SK-N-SH treated with all-trans-retinoic acid at 6 μM for 48 hours (cell line): Measurements from ENCODE around the gene JPH3.

ENCODE experiments used
- ATAC-seq: fragments of 200-7000 bp; cut with Tn5 transposase; 3 replicates; pipeline ENCODE4 v1.9.1; 2020; ENCODE audit warnings: mild to moderate bottlenecking, moderate library complexity
- ARNTL ChIP-seq: fragments of 450-650 bp; formaldehyde crosslinking; IDR thresholded peaks from 2 replicates; pipeline ENCODE4 v1.5.0; 2020; ENCODE audit warnings: low read depth, mild to moderate bottlenecking, moderate library complexity, borderline replicate concordance
- BACH2 ChIP-seq: fragments of 250-450 bp; sonication (Bioruptor Pico); IDR thresholded peaks from 2 replicates; pipeline ENCODE4 v1.9.0; 2021; ENCODE audit warnings: mild to moderate bottlenecking, borderline replicate concordance
- CSDC2 ChIP-seq: fragments of 250-450 bp; sonication (Bioruptor Pico); IDR thresholded peaks from 2 replicates; pipeline ENCODE4 v1.5.0; 2020; ENCODE audit warnings: mild to moderate bottlenecking, moderate library complexity
- ESRRG ChIP-seq: fragments of 250-450 bp; sonication (Bioruptor Pico); IDR thresholded peaks from 2 replicates; pipeline ENCODE4 v1.6.1; 2021; ENCODE audit warnings: mild to moderate bottlenecking
- GLIS3 ChIP-seq: fragments of 250-450 bp; sonication (Bioruptor Pico); IDR thresholded peaks from 2 replicates; pipeline ENCODE4 v1.5.0; 2020; ENCODE audit warnings: mild to moderate bottlenecking, moderate library complexity
- ISL1 ChIP-seq: fragments of 250-450 bp; sonication (Bioruptor Pico); IDR thresholded peaks from 2 replicates; pipeline ENCODE4 v2.1.2; 2022; ENCODE audit warnings: mild to moderate bottlenecking, moderate library complexity
- OSR1 ChIP-seq: fragments of 250-450 bp; sonication (Bioruptor Pico); IDR thresholded peaks from 2 replicates; pipeline ENCODE4 v1.8.0; 2022; ENCODE audit warnings: moderate library complexity, mild to moderate bottlenecking, inconsistent platforms
- PPARA ChIP-seq: fragments of 250-450 bp; sonication (Bioruptor Pico); IDR thresholded peaks from 2 replicates; pipeline ENCODE4 v1.5.0; 2020; ENCODE audit warnings: mild to moderate bottlenecking, borderline replicate concordance
- RARB ChIP-seq: fragments of 250-450 bp; sonication (Bioruptor Pico); IDR thresholded peaks from 2 replicates; pipeline ENCODE4 v1.8.0; 2021; ENCODE audit warnings: mild to moderate bottlenecking, moderate library complexity
- ZFP3 ChIP-seq: fragments of 250-450 bp; sonication (Bioruptor Pico); IDR thresholded peaks from 2 replicates; pipeline ENCODE4 v1.5.0; 2020; ENCODE audit warnings: mild to moderate bottlenecking, moderate library complexity
- ZFP30 ChIP-seq: fragments of 450-650 bp; formaldehyde crosslinking; IDR thresholded peaks from 2 replicates; pipeline ENCODE4 v1.5.0; 2022; ENCODE audit warnings: mild to moderate bottlenecking, moderate library complexity
- ZNF565 ChIP-seq: fragments of 450-650 bp; formaldehyde crosslinking; conservative IDR thresholded peaks from 2 replicates; pipeline ENCODE4 v1.5.0; 2020; ENCODE audit warnings: low read depth, mild to moderate bottlenecking, moderate library complexity
- ZNF70 ChIP-seq: fragments of 450-650 bp; formaldehyde crosslinking; IDR thresholded peaks from 2 replicates; pipeline ENCODE4 v1.5.0; 2020; ENCODE audit warnings: mild to moderate bottlenecking, moderate library complexity
- ZNF8 ChIP-seq: fragments of 450-650 bp; formaldehyde crosslinking; IDR thresholded peaks from 2 replicates; pipeline ENCODE4 v1.5.0; 2020; ENCODE audit warnings: mild to moderate bottlenecking, moderate library complexity
- TF ChIP-seq, protein P1 (sequence below): fragments of 250-450 bp; sonication (Bioruptor Pico); IDR thresholded peaks from 2 replicates; pipeline ENCODE4 v1.8.0; 2020; ENCODE audit warnings: mild to moderate bottlenecking, moderate library complexity, borderline replicate concordance
- TF ChIP-seq, protein P2 (sequence below): fragments of 250-450 bp; sonication (Bioruptor Pico); IDR thresholded peaks from 2 replicates; pipeline ENCODE4 v1.5.1; 2021; ENCODE audit warnings: mild to moderate bottlenecking, moderate library complexity
- TF ChIP-seq, protein P3 (sequence below): fragments of 250-450 bp; sonication (Bioruptor Pico); IDR thresholded peaks from 2 replicates; pipeline ENCODE4 v1.5.0; 2020; ENCODE audit warnings: mild to moderate bottlenecking, moderate library complexity
- TF ChIP-seq, protein P4 (sequence below): fragments of 250-450 bp; sonication (Bioruptor Pico); IDR thresholded peaks from 2 replicates; pipeline ENCODE4 v1.8.0; 2021; ENCODE audit warnings: low read depth, mild to moderate bottlenecking, moderate library complexity, borderline replicate concordance

Gene JPH3

DNA sequence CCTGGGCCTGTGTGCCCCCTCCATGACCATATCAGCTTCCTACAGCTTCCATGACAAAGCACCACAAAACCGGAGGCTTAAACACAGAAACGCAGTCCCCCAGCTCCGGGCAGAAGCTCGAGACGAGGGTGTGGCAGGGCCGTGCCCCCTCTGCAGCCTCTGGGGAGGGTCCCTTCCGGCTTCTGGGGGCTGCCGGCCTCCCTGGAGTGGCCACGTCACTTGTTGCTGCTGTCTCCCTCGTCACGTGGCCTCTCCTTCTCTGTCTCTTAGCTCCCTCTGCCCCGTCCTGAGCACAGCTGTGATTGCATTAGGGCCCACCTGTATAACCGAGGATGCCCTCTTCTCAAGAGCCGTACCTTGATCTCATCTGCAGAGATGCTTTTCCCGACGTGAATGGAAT lies 64.6 kb downstream of the JPH3 start:
- no peak for ATAC-seq
- TF ChIP-seq GLIS3, result no peak
- TF ChIP-seq CSDC2, result no peak
- TF ChIP-seq, protein P1, sequence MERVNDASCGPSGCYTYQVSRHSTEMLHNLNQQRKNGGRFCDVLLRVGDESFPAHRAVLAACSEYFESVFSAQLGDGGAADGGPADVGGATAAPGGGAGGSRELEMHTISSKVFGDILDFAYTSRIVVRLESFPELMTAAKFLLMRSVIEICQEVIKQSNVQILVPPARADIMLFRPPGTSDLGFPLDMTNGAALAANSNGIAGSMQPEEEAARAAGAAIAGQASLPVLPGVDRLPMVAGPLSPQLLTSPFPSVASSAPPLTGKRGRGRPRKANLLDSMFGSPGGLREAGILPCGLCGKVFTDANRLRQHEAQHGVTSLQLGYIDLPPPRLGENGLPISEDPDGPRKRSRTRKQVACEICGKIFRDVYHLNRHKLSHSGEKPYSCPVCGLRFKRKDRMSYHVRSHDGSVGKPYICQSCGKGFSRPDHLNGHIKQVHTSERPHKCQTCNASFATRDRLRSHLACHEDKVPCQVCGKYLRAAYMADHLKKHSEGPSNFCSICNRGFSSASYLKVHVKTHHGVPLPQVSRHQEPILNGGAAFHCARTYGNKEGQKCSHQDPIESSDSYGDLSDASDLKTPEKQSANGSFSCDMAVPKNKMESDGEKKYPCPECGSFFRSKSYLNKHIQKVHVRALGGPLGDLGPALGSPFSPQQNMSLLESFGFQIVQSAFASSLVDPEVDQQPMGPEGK (CRISPR knock-in tag), result no peak
- TF ChIP-seq ZFP30 (CRISPR knock-in tag), result no peak
- no peak for TF ChIP-seq BACH2
- no peak for TF ChIP-seq OSR1 (CRISPR knock-in tag)
- no peak for TF ChIP-seq ZFP3 (CRISPR knock-in tag)

DNA sequence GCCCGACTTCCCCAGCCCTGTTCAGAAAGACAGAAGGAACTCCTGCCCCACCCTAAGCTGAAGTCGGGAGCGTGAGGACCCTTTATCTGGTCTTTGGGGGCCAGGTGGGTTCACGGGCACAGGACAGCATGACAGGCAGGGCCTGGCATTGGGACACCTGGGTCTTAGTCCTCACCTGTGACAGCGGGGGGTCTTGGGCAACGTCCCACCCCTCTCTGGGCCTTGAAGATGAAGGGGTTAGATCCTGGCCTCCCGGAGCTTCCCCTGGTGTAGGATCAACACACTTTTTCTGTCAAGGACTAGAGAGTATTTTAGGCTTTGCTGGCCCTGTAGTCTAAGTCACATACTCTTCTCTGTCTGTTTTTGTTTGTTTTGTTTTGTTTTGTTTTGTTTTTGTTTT lies 65.1 kb downstream of the JPH3 start:
- ATAC-seq, result no peak
- TF ChIP-seq ZNF70, result no peak
- no peak for TF ChIP-seq ZNF565 (CRISPR knock-in tag)
- TF ChIP-seq RARB (CRISPR knock-in tag), result no peak

DNA sequence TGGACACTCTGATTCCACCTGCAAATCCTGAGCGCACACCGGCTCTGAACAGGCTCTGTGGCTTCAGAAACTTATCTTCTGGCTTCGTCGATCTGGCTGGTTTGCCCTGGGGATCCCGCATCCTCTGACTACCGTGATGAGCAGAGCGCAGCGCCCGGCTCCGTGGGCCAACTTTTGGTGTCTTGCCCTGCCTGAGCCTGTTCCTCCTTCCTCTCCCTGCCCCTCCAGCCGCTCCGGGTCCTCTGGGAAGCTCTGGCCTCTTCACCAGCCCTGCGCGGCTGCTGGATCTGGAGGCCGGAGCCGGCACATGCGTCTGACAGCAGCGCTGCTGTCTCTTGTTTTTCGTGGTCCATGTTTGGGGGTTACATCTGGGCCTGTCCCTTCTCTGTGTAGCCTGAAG lies 65.6 kb downstream of the JPH3 start:
- no peak for ATAC-seq
- TF ChIP-seq RARB (CRISPR knock-in tag) (no peak), ARNTL (CRISPR knock-in tag) (no peak), PPARA (CRISPR knock-in tag) (no peak), ZFP30 (CRISPR knock-in tag) (no peak), ISL1 (CRISPR knock-in tag) (no peak)
- TF ChIP-seq, protein P2, sequence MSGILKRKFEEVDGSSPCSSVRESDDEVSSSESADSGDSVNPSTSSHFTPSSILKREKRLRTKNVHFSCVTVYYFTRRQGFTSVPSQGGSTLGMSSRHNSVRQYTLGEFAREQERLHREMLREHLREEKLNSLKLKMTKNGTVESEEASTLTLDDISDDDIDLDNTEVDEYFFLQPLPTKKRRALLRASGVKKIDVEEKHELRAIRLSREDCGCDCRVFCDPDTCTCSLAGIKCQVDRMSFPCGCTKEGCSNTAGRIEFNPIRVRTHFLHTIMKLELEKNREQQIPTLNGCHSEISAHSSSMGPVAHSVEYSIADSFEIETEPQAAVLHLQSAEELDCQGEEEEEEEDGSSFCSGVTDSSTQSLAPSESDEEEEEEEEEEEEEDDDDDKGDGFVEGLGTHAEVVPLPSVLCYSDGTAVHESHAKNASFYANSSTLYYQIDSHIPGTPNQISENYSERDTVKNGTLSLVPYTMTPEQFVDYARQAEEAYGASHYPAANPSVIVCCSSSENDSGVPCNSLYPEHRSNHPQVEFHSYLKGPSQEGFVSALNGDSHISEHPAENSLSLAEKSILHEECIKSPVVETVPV (CRISPR knock-in tag), result no peak
- TF ChIP-seq, protein P1 (CRISPR knock-in tag), result no peak

- TF ChIP-seq ESRRG (no peak), ARNTL (CRISPR knock-in tag) (no peak), PPARA (CRISPR knock-in tag) (no peak), CSDC2 (no peak), ZNF70 (no peak), ZNF565 (CRISPR knock-in tag) (no peak), ZFP3 (CRISPR knock-in tag) (no peak)
- TF ChIP-seq, protein P3, sequence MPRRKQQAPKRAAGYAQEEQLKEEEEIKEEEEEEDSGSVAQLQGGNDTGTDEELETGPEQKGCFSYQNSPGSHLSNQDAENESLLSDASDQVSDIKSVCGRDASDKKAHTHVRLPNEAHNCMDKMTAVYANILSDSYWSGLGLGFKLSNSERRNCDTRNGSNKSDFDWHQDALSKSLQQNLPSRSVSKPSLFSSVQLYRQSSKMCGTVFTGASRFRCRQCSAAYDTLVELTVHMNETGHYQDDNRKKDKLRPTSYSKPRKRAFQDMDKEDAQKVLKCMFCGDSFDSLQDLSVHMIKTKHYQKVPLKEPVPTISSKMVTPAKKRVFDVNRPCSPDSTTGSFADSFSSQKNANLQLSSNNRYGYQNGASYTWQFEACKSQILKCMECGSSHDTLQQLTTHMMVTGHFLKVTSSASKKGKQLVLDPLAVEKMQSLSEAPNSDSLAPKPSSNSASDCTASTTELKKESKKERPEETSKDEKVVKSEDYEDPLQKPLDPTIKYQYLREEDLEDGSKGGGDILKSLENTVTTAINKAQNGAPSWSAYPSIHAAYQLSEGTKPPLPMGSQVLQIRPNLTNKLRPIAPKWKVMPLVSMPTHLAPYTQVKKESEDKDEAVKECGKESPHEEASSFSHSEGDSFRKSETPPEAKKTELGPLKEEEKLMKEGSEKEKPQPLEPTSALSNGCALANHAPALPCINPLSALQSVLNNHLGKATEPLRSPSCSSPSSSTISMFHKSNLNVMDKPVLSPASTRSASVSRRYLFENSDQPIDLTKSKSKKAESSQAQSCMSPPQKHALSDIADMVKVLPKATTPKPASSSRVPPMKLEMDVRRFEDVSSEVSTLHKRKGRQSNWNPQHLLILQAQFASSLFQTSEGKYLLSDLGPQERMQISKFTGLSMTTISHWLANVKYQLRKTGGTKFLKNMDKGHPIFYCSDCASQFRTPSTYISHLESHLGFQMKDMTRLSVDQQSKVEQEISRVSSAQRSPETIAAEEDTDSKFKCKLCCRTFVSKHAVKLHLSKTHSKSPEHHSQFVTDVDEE (CRISPR knock-in tag), result no peak
- ATAC-seq, result no peak
These were observed 67.4 kb downstream of the JPH3 start for GRCh38 chr16:87669672-87670071.

- TF ChIP-seq, protein P4, sequence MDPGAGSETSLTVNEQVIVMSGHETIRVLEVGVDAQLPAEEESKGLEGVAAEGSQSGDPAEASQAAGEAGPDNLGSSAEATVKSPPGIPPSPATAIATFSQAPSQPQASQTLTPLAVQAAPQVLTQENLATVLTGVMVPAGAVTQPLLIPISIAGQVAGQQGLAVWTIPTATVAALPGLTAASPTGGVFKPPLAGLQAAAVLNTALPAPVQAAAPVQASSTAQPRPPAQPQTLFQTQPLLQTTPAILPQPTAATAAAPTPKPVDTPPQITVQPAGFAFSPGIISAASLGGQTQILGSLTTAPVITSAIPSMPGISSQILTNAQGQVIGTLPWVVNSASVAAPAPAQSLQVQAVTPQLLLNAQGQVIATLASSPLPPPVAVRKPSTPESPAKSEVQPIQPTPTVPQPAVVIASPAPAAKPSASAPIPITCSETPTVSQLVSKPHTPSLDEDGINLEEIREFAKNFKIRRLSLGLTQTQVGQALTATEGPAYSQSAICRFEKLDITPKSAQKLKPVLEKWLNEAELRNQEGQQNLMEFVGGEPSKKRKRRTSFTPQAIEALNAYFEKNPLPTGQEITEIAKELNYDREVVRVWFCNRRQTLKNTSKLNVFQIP, result no peak
- TF ChIP-seq, protein P3 (CRISPR knock-in tag), result no peak
- TF ChIP-seq RARB (CRISPR knock-in tag) (no peak), ZNF8 (CRISPR knock-in tag) (no peak)
- no peak for ATAC-seq
These were observed 68.9 kb downstream of the JPH3 start for GRCh38 chr16:87671221-87671620.
